Measurements from ENCODE around the gene CNTN5.

- no peak for TF ChIP-seq ZFHX2 (tag by site-specific recombination; conservative IDR thresholded peaks at IDR 0.05)
- no peak for TF ChIP-seq ZNF514 (tag by site-specific recombination; IDR thresholded peaks at IDR 0.05)
- TF ChIP-seq ZNF23 (tag by site-specific recombination; IDR thresholded peaks at IDR 0.05; ENCODE audit: borderline replicate concordance), result no peak
- no peak for TF ChIP-seq MEIS1 (CRISPR knock-in tag; IDR thresholded peaks at IDR 0.05; ENCODE audit: borderline replicate concordance)
- TF ChIP-seq CTCF (tag by site-specific recombination; IDR thresholded peaks at IDR 0.05), result no peak
- no peak for TF ChIP-seq ZNF654 (tag by site-specific recombination; IDR thresholded peaks at IDR 0.05; ENCODE audit: low read depth)
- no peak for TF ChIP-seq REPIN1 (tag by site-specific recombination; IDR thresholded peaks at IDR 0.05; ENCODE audit: low read depth)
- no peak for TF ChIP-seq PBX3 (CRISPR knock-in tag; IDR thresholded peaks at IDR 0.05)
- no peak for TF ChIP-seq ZNF174 (tag by site-specific recombination; IDR thresholded peaks at IDR 0.05)
- no peak for TF ChIP-seq ZNF24 (tag by site-specific recombination; IDR thresholded peaks at IDR 0.05)
Observed at GRCh38 chr11:99271527-99271926, 250.8 kb downstream of the CNTN5 start.

All from HEK293 (cell line).